GM12878 (cell line): ENCODE measurements around the gene C19orf12.
A peak's percentile ranks its signal among the peaks of the same experiment; 100 is the strongest.

Experiments
- CTCF ChIP-seq, 3 experiments: IDR thresholded peaks in 2 of 3; conservative IDR thresholded peaks in 1 of 3; 2 replicates each; pipeline ENCODE4 v1.5.1; 2011; ENCODE audit warnings: low read depth in 3 of 3, low read length in 3 of 3, mild to moderate bottlenecking in 3 of 3, control low read depth in 2 of 3, moderate library complexity in 2 of 3, inconsistent platforms in 1 of 3, mixed read lengths in 1 of 3; ENCODE audit not compliant: control insufficient read depth in 2 of 3, insufficient read depth in 1 of 3; ENCODE audit errors: extremely low read depth in 1 of 3
- EZH2 ChIP-seq: IDR thresholded peaks from 2 replicates; pipeline ENCODE4 v1.6.1; 2012; ENCODE audit warnings: low read depth, mild to moderate bottlenecking, control low read depth, inconsistent platforms, low read length, borderline replicate concordance; ENCODE audit not compliant: control insufficient read depth
- MTA3 ChIP-seq: IDR thresholded peaks from 2 replicates; pipeline ENCODE4 v1.6.1; 2012; ENCODE audit warnings: low read length, inconsistent platforms, borderline replicate concordance
- NR2C2 ChIP-seq: IDR thresholded peaks from 2 replicates; pipeline ENCODE4 v1.6.1; 2011; ENCODE audit warnings: borderline replicate concordance, low read depth; ENCODE audit not compliant: control insufficient read depth, insufficient read length

- TF ChIP-seq CTCF (IDR thresholded peaks at IDR 0.05 in 2 of 3, conservative IDR thresholded peaks at IDR 0.05 in 1 of 3; ENCODE audit: control insufficient read depth in 2 of 3, extremely low read depth in 1 of 3, insufficient read depth in 1 of 3, low read depth in 3 of 3, low read length in 3 of 3) (peak; percentile 19 to 39 (median 33); a peak in 3 of 6 replicates), NR2C2 (no peak), MTA3 (no peak), EZH2 (no peak)
Observed at GRCh38 chr19:29667901-29668341, 47.1 kb downstream of the C19orf12 start.
